ENCODE measurements around the gene GRIK2.

The GRIK2 gene

GRCh38 chr6:101489456-101489855 lies 95.9 kb downstream of the GRIK2 start:
- DNase-seq (ENCODE audit: low spot score in 2 of 2): no peak
- in situ Hi-C loops (cut with MboI; ENCODE audit: low sequenced_read_pairs): no loop called here

GRCh38 chr6:101490857-101491256 lies 97.3 kb downstream of the GRIK2 start:
- in situ Hi-C loops (cut with MboI; ENCODE audit: low sequenced_read_pairs): no loop called here
- H3K4me3 ChIP-seq: no peak overlapping the region
- H3K36me3 ChIP-seq (replicated peaks): no peaks in the 10 kb centered on the region
- H3K27me3 ChIP-seq (ENCODE audit: low read depth): no peaks in the 10 kb centered on the region
- H3K4me1 ChIP-seq: peaks cover 20% of the 10 kb centered on the region
- no peak for DNase-seq (ENCODE audit: low spot score in 2 of 2)
- H3K9me3 ChIP-seq: no peaks in the 10 kb centered on the region

More at GRCh38 chr6:101489456-101489855, 95.9 kb downstream of the GRIK2 start:
- no peak overlapping the region for H3K4me3 ChIP-seq
- no peaks in the 10 kb centered on the region for H3K9me3 ChIP-seq
- peaks cover 25% of the 10 kb centered on the region for H3K4me1 ChIP-seq
- no peaks in the 10 kb centered on the region for H3K27me3 ChIP-seq (ENCODE audit: low read depth)
- H3K36me3 ChIP-seq (replicated peaks): no peaks in the 10 kb centered on the region

DNA sequence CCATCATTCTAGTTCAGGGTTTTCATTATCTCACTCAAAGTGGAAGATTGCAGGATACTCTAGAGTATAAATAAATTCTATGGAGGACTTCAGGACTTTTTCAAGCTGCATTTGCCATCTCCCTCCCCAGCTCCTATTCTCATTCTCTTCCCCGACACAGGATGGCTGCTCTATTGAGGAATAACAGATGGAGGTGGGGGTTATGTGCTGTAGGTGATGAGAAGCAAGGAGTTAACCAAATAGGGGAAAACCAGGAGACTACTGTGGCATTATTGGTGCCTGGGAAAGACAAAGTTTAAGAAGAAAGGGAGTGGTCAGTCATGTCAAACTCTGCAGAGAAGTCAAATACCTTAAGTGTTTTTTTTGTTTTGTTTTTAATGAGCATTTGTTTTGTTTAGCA lies 109.3 kb downstream of the GRIK2 start:
- Histone ChIP-seq H3K4me3 (no peak overlapping the region), H3K4me1 (0 out of 2 replicates have a peak, but pooled peaks cover 3% of the 10 kb centered on the region), H3K36me3 (replicated peaks) (no peaks in the 10 kb centered on the region), H3K27me3 (ENCODE audit: low read depth) (no peaks in the 10 kb centered on the region), H3K9me3 (no peaks in the 10 kb centered on the region)
- in situ Hi-C loops (cut with MboI; ENCODE audit: low sequenced_read_pairs): no loop called here
- DNase-seq (ENCODE audit: low spot score in 2 of 2): no peak

- in situ Hi-C loops (cut with MboI; ENCODE audit: low sequenced_read_pairs): no loop called here
- DNase-seq (ENCODE audit: low spot score in 2 of 2): no peak
- H3K4me1 ChIP-seq: peaks cover 22% of the 10 kb centered on the region
Observed at GRCh38 chr6:101509536-101509935, 116.0 kb downstream of the GRIK2 start.

GRCh38 chr6:101513181-101513580 lies 119.7 kb downstream of the GRIK2 start:
- peak in 1 of 2 experiments; percentile 72 for DNase-seq (ENCODE audit: low spot score in 2 of 2)
- Histone ChIP-seq H3K9me3 (no peaks in the 10 kb centered on the region), H3K27me3 (ENCODE audit: low read depth) (no peaks in the 10 kb centered on the region), H3K4me1 (peaks cover 19% of the 10 kb centered on the region), H3K4me3 (no peak overlapping the region), H3K36me3 (replicated peaks) (no peaks in the 10 kb centered on the region)
- in situ Hi-C loops (cut with MboI; ENCODE audit: low sequenced_read_pairs): no loop called here

More at GRCh38 chr6:101509536-101509935, 116.0 kb downstream of the GRIK2 start:
- no peak overlapping the region for H3K4me3 ChIP-seq
- no peaks in the 10 kb centered on the region for H3K27me3 ChIP-seq (ENCODE audit: low read depth)
- no peaks in the 10 kb centered on the region for H3K36me3 ChIP-seq (replicated peaks)
- no peaks in the 10 kb centered on the region for H3K9me3 ChIP-seq

GRCh38 chr6:101516578-101516977 lies 123.1 kb downstream of the GRIK2 start:
- H3K36me3 ChIP-seq (replicated peaks): no peaks in the 10 kb centered on the region
- no peaks in the 10 kb centered on the region for H3K27me3 ChIP-seq (ENCODE audit: low read depth)
- DNase-seq (ENCODE audit: low spot score in 2 of 2): no peak
- in situ Hi-C loops (cut with MboI; ENCODE audit: low sequenced_read_pairs): no loop called here
- peaks cover 17% of the 10 kb centered on the region for H3K4me1 ChIP-seq
- no peaks in the 10 kb centered on the region for H3K9me3 ChIP-seq
- H3K4me3 ChIP-seq: no peak overlapping the region

- Histone ChIP-seq H3K27me3 (ENCODE audit: low read depth) (no peaks in the 10 kb centered on the region), H3K36me3 (replicated peaks) (no peaks in the 10 kb centered on the region), H3K4me1 (peaks cover 13% of the 10 kb centered on the region), H3K9me3 (no peaks in the 10 kb centered on the region), H3K4me3 (no peak overlapping the region)
- DNase-seq (ENCODE audit: low spot score in 2 of 2): no peak
- in situ Hi-C loops (cut with MboI; ENCODE audit: low sequenced_read_pairs): no loop called here
Observed at GRCh38 chr6:101517632-101518031, 124.1 kb downstream of the GRIK2 start.

GRCh38 chr6:101522254-101522653 lies 128.7 kb downstream of the GRIK2 start:
- no peak for DNase-seq (ENCODE audit: low spot score in 2 of 2)
- H3K9me3 ChIP-seq: no peaks in the 10 kb centered on the region
- H3K4me3 ChIP-seq: no peak overlapping the region
- no peaks in the 10 kb centered on the region for H3K4me1 ChIP-seq
- in situ Hi-C loops (cut with MboI; ENCODE audit: low sequenced_read_pairs): no loop called here
- H3K27me3 ChIP-seq (ENCODE audit: low read depth): no peaks in the 10 kb centered on the region
- H3K36me3 ChIP-seq (replicated peaks): no peaks in the 10 kb centered on the region

DNA sequence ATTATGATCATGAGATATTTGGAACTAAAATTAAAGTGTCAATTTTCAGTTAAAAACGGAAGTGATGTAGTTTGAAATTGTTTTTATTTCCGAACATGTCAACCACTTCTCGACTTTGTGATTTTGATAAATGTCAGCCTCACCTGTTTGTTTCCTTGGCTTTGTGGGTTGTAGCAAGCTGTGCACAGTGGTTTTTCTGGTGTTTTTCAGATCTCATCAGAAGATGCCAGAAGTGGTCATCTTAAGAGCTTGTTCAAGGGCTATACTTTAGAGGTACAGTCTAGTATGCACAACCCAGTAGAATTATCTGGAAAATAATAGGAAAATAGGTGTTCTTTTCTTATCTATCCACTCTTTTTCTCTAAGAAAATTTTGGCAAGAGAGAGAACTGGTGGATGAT lies 134.0 kb downstream of the GRIK2 start:
- Histone ChIP-seq H3K4me1 (no peaks in the 10 kb centered on the region), H3K27me3 (ENCODE audit: low read depth) (no peaks in the 10 kb centered on the region), H3K36me3 (replicated peaks) (no peaks in the 10 kb centered on the region), H3K4me3 (no peak overlapping the region), H3K9me3 (no peaks in the 10 kb centered on the region)
- in situ Hi-C loops (cut with MboI; ENCODE audit: low sequenced_read_pairs): no loop called here
- no peak for DNase-seq (ENCODE audit: low spot score in 2 of 2)

DNA sequence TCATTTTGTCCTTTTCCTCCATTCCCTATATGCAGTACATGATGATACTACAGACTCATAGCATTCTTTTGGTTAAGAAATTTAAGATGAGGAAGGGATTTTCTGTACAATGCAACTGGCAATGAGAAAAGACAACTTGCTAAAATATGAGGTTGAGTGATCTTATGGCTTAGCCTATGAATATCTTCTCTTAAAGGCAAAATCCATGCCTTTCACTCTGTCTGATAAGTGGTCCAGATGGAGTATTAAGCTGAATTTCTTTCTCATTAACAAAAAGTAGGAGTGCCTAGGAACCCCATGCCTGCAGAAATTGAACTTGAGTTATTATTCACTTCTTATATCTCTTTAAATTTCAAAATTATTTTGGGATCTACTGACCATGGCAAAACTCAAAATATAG lies 135.3 kb downstream of the GRIK2 start:
- Histone ChIP-seq H3K4me3 (no peak overlapping the region), H3K36me3 (replicated peaks) (no peaks in the 10 kb centered on the region), H3K9me3 (no peaks in the 10 kb centered on the region), H3K4me1 (no peaks in the 10 kb centered on the region), H3K27me3 (ENCODE audit: low read depth) (no peaks in the 10 kb centered on the region)
- no peak for DNase-seq (ENCODE audit: low spot score in 2 of 2)
- in situ Hi-C loops (cut with MboI; ENCODE audit: low sequenced_read_pairs): no loop called here

- no peaks in the 10 kb centered on the region for H3K9me3 ChIP-seq
- no peaks in the 10 kb centered on the region for H3K36me3 ChIP-seq (replicated peaks)
- no peak for DNase-seq (ENCODE audit: low spot score in 2 of 2)
- in situ Hi-C loops (cut with MboI; ENCODE audit: low sequenced_read_pairs): no loop called here
- no peaks in the 10 kb centered on the region for H3K27me3 ChIP-seq (ENCODE audit: low read depth)
- no peak overlapping the region for H3K4me3 ChIP-seq
- H3K4me1 ChIP-seq: no peaks in the 10 kb centered on the region
Observed at GRCh38 chr6:101531538-101531937, 138.0 kb downstream of the GRIK2 start.

- no peak overlapping the region for H3K4me3 ChIP-seq
Observed at GRCh38 chr6:101534386-101534785, 140.9 kb downstream of the GRIK2 start.

GRCh38 chr6:101534821-101535220 lies 141.3 kb downstream of the GRIK2 start:
- no peaks in the 10 kb centered on the region for H3K9me3 ChIP-seq
- peaks cover 13% of the 10 kb centered on the region for H3K4me1 ChIP-seq
- no peak overlapping the region for H3K4me3 ChIP-seq
- no peaks in the 10 kb centered on the region for H3K36me3 ChIP-seq (replicated peaks)
- in situ Hi-C loops (cut with MboI; ENCODE audit: low sequenced_read_pairs): no loop called here
- no peaks in the 10 kb centered on the region for H3K27me3 ChIP-seq (ENCODE audit: low read depth)
- DNase-seq (ENCODE audit: low spot score in 2 of 2): no peak

More at GRCh38 chr6:101534386-101534785, 140.9 kb downstream of the GRIK2 start:
- Histone ChIP-seq H3K36me3 (replicated peaks) (no peaks in the 10 kb centered on the region), H3K4me1 (peaks cover 13% of the 10 kb centered on the region), H3K27me3 (ENCODE audit: low read depth) (no peaks in the 10 kb centered on the region), H3K9me3 (no peaks in the 10 kb centered on the region)
- DNase-seq (ENCODE audit: low spot score in 2 of 2): no peak
- in situ Hi-C loops (cut with MboI; ENCODE audit: low sequenced_read_pairs): no loop called here

DNA sequence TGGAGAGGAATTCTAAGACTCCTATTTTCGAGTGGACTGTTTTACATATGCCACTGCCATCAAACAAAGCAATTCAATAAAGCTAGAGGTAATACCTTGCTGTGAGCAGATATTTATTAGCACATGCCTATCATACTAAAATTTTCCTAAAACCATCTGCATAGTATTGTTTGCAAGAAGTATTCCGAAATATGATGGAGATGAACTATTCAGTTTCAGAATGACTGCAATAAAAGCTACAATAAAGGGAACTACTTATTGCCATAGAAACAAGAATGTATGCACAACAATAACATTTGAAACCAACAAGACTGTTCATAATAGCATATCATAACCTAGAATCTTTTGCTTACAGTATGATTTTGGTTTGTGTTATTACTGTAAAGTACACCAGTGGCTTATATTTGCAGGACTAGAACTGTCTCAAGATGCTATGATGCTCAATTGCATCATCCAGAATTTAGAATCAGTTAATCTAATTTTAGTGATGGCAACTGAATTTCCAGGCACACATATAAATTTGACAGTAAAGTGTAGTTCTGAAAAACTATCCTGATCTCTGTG lies 144.3 kb downstream of the GRIK2 start:
- Histone ChIP-seq H3K4me3 (no peak overlapping the region), H3K36me3 (replicated peaks) (no peaks in the 10 kb centered on the region), H3K4me1 (peaks cover 13% of the 10 kb centered on the region), H3K9me3 (no peaks in the 10 kb centered on the region), H3K27me3 (ENCODE audit: low read depth) (no peaks in the 10 kb centered on the region)
- in situ Hi-C loops (cut with MboI; ENCODE audit: low sequenced_read_pairs): no loop called here
- peak in 1 of 2 experiments; percentile 58 for DNase-seq (ENCODE audit: low spot score in 2 of 2)
